Esophagus muscularis mucosa (tissue), 3 donors: ENCODE results near the gene GSG1L2.

Experiments
- POLR2A ChIP-seq: fragments of 450-650 bp; IDR thresholded peaks from one replicate; pipeline ENCODE4 v1.6.1; 2017; ENCODE audit warnings: antibody characterized with exemption, moderate library complexity, mild to moderate bottlenecking, low read depth
- POLR2AphosphoS5 ChIP-seq, 2 donors: sonication (generic); formaldehyde crosslinking; IDR thresholded peaks; one replicate each; pipeline ENCODE4 v1.6.1; 2017; ENCODE audit warnings: antibody characterized with exemption in 2 of 2
- TF ChIP-seq, protein P1 (sequence below), 3 experiments: fragments of 200-600 bp in 2 of 3; fragments of 450-650 bp in 1 of 3; sonication (generic) in 2 of 3; IDR thresholded peaks; one replicate each; pipeline ENCODE4 v1.5.1; 2017 to 2019; ENCODE audit warnings: antibody characterized with exemption in 3 of 3, mild to moderate bottlenecking in 2 of 3, moderate library complexity in 1 of 3

DNA sequence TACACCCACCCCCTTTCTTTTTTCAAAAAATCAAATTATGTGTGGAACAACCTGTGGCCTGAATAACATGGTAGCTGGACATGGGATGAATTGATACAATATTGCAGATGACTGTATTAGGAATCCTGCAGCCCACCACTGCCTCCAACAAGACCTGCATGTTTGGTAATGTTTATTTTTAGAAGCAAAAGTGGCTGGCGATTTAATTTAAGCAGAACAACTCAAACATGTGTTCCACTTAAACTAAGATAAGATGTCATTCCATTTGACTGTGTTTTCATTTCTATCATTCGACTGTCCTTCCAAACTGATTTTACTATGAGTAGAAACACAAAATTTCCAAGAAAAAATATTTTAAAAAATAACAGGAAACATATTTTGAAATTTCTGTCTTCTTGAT, 20.4 kb downstream of the GSG1L2 start:
- TF ChIP-seq POLR2AphosphoS5 (IDR thresholded peaks at IDR 0.05): no peak
- no peak for TF ChIP-seq POLR2A
- TF ChIP-seq, protein P1, sequence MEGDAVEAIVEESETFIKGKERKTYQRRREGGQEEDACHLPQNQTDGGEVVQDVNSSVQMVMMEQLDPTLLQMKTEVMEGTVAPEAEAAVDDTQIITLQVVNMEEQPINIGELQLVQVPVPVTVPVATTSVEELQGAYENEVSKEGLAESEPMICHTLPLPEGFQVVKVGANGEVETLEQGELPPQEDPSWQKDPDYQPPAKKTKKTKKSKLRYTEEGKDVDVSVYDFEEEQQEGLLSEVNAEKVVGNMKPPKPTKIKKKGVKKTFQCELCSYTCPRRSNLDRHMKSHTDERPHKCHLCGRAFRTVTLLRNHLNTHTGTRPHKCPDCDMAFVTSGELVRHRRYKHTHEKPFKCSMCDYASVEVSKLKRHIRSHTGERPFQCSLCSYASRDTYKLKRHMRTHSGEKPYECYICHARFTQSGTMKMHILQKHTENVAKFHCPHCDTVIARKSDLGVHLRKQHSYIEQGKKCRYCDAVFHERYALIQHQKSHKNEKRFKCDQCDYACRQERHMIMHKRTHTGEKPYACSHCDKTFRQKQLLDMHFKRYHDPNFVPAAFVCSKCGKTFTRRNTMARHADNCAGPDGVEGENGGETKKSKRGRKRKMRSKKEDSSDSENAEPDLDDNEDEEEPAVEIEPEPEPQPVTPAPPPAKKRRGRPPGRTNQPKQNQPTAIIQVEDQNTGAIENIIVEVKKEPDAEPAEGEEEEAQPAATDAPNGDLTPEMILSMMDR (IDR thresholded peaks at IDR 0.05): no peak
